Measurements from ENCODE around the gene ANKRD13B. TPM values are rescaled to one million over a fixed set of nuclear protein-coding genes. Genes with fewer than 3 reads are reported as not detected.

ANKRD13B gene
- total and polyA plus RNA-seq, 2 of the 13 experiments (the other 11 are each of a cell fraction or from before 2014, with no cell fraction given), result 1.7 to 1.8 TPM

DNA sequence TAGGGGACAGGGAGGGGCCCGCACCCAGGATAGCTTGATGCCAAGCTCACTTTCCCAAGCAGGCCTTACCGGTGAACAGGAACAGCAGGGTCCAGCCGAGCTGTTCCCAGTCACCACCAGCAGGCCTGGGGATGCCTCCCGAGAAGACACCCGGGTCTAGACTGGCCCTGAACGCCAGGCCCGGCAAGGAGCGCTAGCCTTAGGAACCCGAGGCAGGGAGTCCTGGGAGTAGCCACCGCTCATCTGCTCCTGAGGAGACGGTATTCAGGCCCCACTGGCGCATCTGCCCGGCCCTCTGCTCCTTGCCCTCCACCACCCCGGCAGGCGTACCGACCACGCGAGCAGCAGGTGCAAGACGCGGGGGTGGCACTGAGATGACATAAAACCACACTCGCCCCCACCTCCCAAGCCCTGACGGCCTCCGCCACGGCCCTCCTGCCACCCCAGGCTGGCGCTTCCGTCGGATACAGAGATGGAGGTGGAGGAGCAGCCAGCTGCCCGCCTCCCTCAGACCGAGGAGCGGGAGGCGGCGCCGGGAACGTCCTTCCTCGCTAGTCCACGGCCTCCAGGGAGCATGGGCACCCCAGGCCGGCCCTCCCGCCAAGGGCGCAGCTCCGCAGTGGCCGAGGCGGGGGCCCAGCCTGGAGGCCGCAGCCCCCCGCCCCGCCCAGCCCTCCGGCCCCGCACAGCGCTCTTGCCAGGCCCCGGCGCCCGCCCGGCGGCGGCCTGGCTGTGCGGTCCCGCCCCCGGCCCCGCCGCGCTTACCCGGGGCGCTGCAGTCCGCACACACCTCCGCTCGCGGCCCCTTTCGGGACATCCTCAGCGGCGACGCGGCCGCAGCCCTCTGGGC, 4.1 kb upstream of the ANKRD13B start:
- Histone ChIP-seq H3K4me2 (ENCODE audit: low read depth, low read length) (peak overlapping the region; percentile 93), H3K4me3 (replicated peaks in 1 of 3; ENCODE audit: insufficient read depth in 1 of 3, low read depth in 2 of 3, low read length in 3 of 3) (peak overlapping the region; percentile 70 to 98 (median 79)), H3K79me2 (ENCODE audit: insufficient read depth, low read length) (peaks cover 23% of the 10 kb centered on the region), H3K9me3 (ENCODE audit: low read length) (no peaks in the 10 kb centered on the region), H3K27ac (ENCODE audit: extremely low read length, insufficient read depth, low read length) (no peak overlapping the region), H3K36me3 (replicated peaks in 1 of 2; ENCODE audit: control insufficient read depth in 1 of 2, insufficient read depth in 2 of 2, low read length in 2 of 2) (no peaks in the 10 kb centered on the region), H3K4me1 (ENCODE audit: insufficient read depth, low read length) (peaks cover 57% of the 10 kb centered on the region), H3K27me3 (ENCODE audit: control insufficient read depth in 1 of 2, insufficient read depth in 2 of 2, low read length in 2 of 2) (peaks cover 0 to 1% of the 10 kb centered on the region in 2 experiments; a peak in 1 of 5 replicates), H4K20me1 (ENCODE audit: insufficient read depth, low read length) (peaks cover 14% of the 10 kb centered on the region; the same call in 1 of the 2 replicates), H3K9ac (ENCODE audit: insufficient read depth, low read depth, low read length) (peak overlapping the region; percentile 73), H2AFZ (ENCODE audit: low read length) (no peak overlapping the region)
- BruUV-seq (replicated peaks), result no TSS peak
- in situ Hi-C loops (cut with HindIII; ENCODE audit: extremely low pct_ligation_motif_present, low pct_unique_long_range_greater_than_20kb), result no loop called here
- ChIA-PET CTCF (ENCODE audit: low intra/inter-chr PET ratio, low total read pairs) (no interaction called here), POLR2A (interaction anchor here (1.0 to 2.0 kb wide), 3 partner anchors 14 to 29 kb away, joined by 4 to 11 read pairs (median 5); partner anchors contain the start of gene ABHD15)
- WGBS (ENCODE audit: low lambda C conversion rate), result no CpG with 5 or more reads among the region's 72 CpGs
- ATAC-seq (peak; percentile 1; the same call in 1 of the 3 replicates), FAIRE-seq (no peak), DNase-seq (ENCODE audit: low spot score) (no peak)
- intact Hi-C loops (cut with micrococcal nuclease; ENCODE audit: unreplicated experiment), result no loop called here
- 0 out of 2 replicates have a peak, but pooled peaks have one; percentile 15 for TF ChIP-seq TFDP1 (CRISPR knock-in tag; IDR thresholded peaks at IDR 0.05; ENCODE audit: borderline replicate concordance)
- no peak for TF ChIP-seq ZNF788 (CRISPR knock-in tag; IDR thresholded peaks at IDR 0.05; ENCODE audit: borderline replicate concordance)
- TF ChIP-seq MXD3 (CRISPR knock-in tag; IDR thresholded peaks at IDR 0.05), result 0 out of 2 replicates have a peak, but pooled peaks have one; percentile 36
- 0 out of 2 replicates have a peak, but pooled peaks have one; percentile 26 for TF ChIP-seq MEIS2 (CRISPR knock-in tag; IDR thresholded peaks at IDR 0.05)
- TF ChIP-seq CENPX (CRISPR knock-in tag; IDR thresholded peaks at IDR 0.05), result no peak
- no peak for TF ChIP-seq HOXA3 (CRISPR knock-in tag; IDR thresholded peaks at IDR 0.05)
- TF ChIP-seq, protein P1, sequence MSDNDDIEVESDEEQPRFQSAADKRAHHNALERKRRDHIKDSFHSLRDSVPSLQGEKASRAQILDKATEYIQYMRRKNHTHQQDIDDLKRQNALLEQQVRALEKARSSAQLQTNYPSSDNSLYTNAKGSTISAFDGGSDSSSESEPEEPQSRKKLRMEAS (IDR thresholded peaks at IDR 0.05), result peak; percentile 38; the same call in 1 of the 2 replicates
- TF ChIP-seq, protein P2, sequence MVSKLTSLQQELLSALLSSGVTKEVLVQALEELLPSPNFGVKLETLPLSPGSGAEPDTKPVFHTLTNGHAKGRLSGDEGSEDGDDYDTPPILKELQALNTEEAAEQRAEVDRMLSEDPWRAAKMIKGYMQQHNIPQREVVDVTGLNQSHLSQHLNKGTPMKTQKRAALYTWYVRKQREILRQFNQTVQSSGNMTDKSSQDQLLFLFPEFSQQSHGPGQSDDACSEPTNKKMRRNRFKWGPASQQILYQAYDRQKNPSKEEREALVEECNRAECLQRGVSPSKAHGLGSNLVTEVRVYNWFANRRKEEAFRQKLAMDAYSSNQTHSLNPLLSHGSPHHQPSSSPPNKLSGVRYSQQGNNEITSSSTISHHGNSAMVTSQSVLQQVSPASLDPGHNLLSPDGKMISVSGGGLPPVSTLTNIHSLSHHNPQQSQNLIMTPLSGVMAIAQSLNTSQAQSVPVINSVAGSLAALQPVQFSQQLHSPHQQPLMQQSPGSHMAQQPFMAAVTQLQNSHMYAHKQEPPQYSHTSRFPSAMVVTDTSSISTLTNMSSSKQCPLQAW (CRISPR knock-in tag; IDR thresholded peaks at IDR 0.05), result 0 out of 2 replicates have a peak, but pooled peaks have one; percentile 32
- peak; percentile 25; the same call in 1 of the 2 replicates for TF ChIP-seq SPEN (CRISPR knock-in tag; IDR thresholded peaks at IDR 0.05; ENCODE audit: low read depth)
- TF ChIP-seq RXRA (CRISPR knock-in tag; IDR thresholded peaks at IDR 0.05), result peak; percentile 57; the same call in 1 of the 2 replicates
- TF ChIP-seq THYN1 (CRISPR knock-in tag; IDR thresholded peaks at IDR 0.05; ENCODE audit: borderline replicate concordance, low read depth), result no peak
- TF ChIP-seq ZNF142 (CRISPR knock-in tag; IDR thresholded peaks at IDR 0.05), result no peak
- peak; percentile 59; the same call in 1 of the 2 replicates for TF ChIP-seq ZNF563 (CRISPR knock-in tag; IDR thresholded peaks at IDR 0.05)

Measured in HepG2 (cell line).